Neural progenitor cell (in vitro differentiated cells): ENCODE data around the gene ADGRV1.

Experiments
- EZH2 ChIP-seq: fragments of 200-600 bp; sonication (generic); IDR thresholded peaks from 2 replicates; pipeline ENCODE4 v1.6.1; 2017; ENCODE audit warnings: antibody characterized with exemption, mild to moderate bottlenecking, moderate library complexity
- TF ChIP-seq, protein P1 (sequence below): fragments of 200-600 bp; sonication (generic); IDR thresholded peaks from 2 replicates; pipeline ENCODE4 v1.5.1; 2017; ENCODE audit warnings: antibody characterized with exemption, mild to moderate bottlenecking

DNA sequence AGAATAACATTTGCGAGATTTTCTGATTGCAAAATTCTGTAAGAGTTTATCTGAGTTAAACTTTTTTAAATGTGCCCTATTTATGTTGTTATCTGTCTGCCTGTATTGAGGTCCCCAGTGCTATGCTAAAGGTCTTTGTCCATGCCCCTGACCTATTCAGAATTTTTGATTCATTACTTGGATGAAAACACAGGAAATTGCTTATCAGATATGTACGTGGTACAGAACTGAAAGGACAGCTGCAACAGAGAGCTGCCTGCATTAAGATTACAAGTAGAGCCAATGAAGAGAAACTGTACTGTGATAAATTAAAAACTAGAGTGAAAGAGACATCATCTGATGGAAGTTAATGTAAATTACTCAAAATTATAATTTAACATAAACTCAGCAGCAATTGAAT, 408.8 kb downstream of the ADGRV1 start:
- TF ChIP-seq, protein P1, sequence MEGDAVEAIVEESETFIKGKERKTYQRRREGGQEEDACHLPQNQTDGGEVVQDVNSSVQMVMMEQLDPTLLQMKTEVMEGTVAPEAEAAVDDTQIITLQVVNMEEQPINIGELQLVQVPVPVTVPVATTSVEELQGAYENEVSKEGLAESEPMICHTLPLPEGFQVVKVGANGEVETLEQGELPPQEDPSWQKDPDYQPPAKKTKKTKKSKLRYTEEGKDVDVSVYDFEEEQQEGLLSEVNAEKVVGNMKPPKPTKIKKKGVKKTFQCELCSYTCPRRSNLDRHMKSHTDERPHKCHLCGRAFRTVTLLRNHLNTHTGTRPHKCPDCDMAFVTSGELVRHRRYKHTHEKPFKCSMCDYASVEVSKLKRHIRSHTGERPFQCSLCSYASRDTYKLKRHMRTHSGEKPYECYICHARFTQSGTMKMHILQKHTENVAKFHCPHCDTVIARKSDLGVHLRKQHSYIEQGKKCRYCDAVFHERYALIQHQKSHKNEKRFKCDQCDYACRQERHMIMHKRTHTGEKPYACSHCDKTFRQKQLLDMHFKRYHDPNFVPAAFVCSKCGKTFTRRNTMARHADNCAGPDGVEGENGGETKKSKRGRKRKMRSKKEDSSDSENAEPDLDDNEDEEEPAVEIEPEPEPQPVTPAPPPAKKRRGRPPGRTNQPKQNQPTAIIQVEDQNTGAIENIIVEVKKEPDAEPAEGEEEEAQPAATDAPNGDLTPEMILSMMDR = no peak
- no peak for TF ChIP-seq EZH2
